BLaER1 (cell line): ENCODE measurements around the gene ITGA5.
A peak's percentile ranks its signal among the peaks of the same experiment; 100 is the strongest.

Source experiments
- H3K27ac ChIP-seq: shearing (Covaris generic); formaldehyde crosslinking; 2 replicates; pipeline ENCODE4 v1.8.1; 2022
- H3K27me3 ChIP-seq: shearing (Covaris generic); formaldehyde crosslinking; 2 replicates; pipeline ENCODE4 v1.8.1; 2022
- H3K36me3 ChIP-seq: shearing (Covaris generic); formaldehyde crosslinking; 2 replicates; pipeline ENCODE4 v1.8.1; 2022
- H3K4me1 ChIP-seq: shearing (Covaris generic); formaldehyde crosslinking; 2 replicates; pipeline ENCODE4 v1.8.1; 2022
- H3K4me2 ChIP-seq: shearing (Covaris generic); formaldehyde crosslinking; 2 replicates; pipeline ENCODE4 v1.8.1; 2022
- H3K4me3 ChIP-seq: shearing (Covaris generic); formaldehyde crosslinking; 2 replicates; pipeline ENCODE4 v1.8.1; 2022
- H3K9ac ChIP-seq: shearing (Covaris generic); formaldehyde crosslinking; 2 replicates; pipeline ENCODE4 v1.8.1; 2022
- H3K9me3 ChIP-seq: shearing (Covaris generic); formaldehyde crosslinking; 2 replicates; pipeline ENCODE4 v1.8.1; 2022
- H4K20me1 ChIP-seq: shearing (Covaris generic); formaldehyde crosslinking; 2 replicates; pipeline ENCODE4 v1.8.1; 2022
- Cebpa-rat ChIP-seq: shearing (Covaris generic); IDR thresholded peaks from 2 replicates; pipeline ENCODE4 v1.8.1; 2022

The ITGA5 gene

GRCh38 chr12:54431911-54432814, 13.1 kb upstream of the ITGA5 start:
- Histone ChIP-seq H3K36me3 (no peaks in the 10 kb centered on the region), H3K4me1 (peaks cover 48% of the 10 kb centered on the region), H3K9me3 (no peaks in the 10 kb centered on the region), H3K4me2 (peak overlapping the region; percentile 17; the same call in 1 of the 2 replicates), H3K27ac (no peak overlapping the region), H3K27me3 (no peaks in the 10 kb centered on the region), H3K9ac (no peak overlapping the region), H3K4me3 (no peak overlapping the region), H4K20me1 (no peaks in the 10 kb centered on the region)
- no peak for TF ChIP-seq Cebpa-rat

- H3K9ac ChIP-seq: no peak overlapping the region
- H3K36me3 ChIP-seq: no peaks in the 10 kb centered on the region
- no peaks in the 10 kb centered on the region for H3K27me3 ChIP-seq
- no peaks in the 10 kb centered on the region for H4K20me1 ChIP-seq
- peaks cover 57% of the 10 kb centered on the region for H3K4me1 ChIP-seq
- no peak for TF ChIP-seq Cebpa-rat
- H3K4me3 ChIP-seq: no peak overlapping the region
- H3K27ac ChIP-seq: no peak overlapping the region
- H3K4me2 ChIP-seq: no peak overlapping the region
- H3K9me3 ChIP-seq: no peaks in the 10 kb centered on the region
Measured at GRCh38 chr12:54430471-54431069, 11.5 kb upstream of the ITGA5 start.

- no peaks in the 10 kb centered on the region for H3K27me3 ChIP-seq
- no peaks in the 10 kb centered on the region for H3K9me3 ChIP-seq
- no peak overlapping the region for H3K4me3 ChIP-seq
- no peak for TF ChIP-seq Cebpa-rat
- H3K4me2 ChIP-seq: peak overlapping the region; percentile 75
- H3K27ac ChIP-seq: peak overlapping the region; percentile 69
- H3K4me1 ChIP-seq: peaks cover 57% of the 10 kb centered on the region
- H3K36me3 ChIP-seq: no peaks in the 10 kb centered on the region
- no peak overlapping the region for H3K9ac ChIP-seq
- no peaks in the 10 kb centered on the region for H4K20me1 ChIP-seq
Measured at GRCh38 chr12:54429014-54429471, 10.0 kb upstream of the ITGA5 start.

GRCh38 chr12:54428050-54429013, 9.3 kb upstream of the ITGA5 start:
- TF ChIP-seq Cebpa-rat: no peak
- H3K36me3 ChIP-seq: no peaks in the 10 kb centered on the region
- no peaks in the 10 kb centered on the region for H3K9me3 ChIP-seq
- peak overlapping the region; percentile 75 for H3K4me2 ChIP-seq
- H3K27me3 ChIP-seq: no peaks in the 10 kb centered on the region
- 0 out of 2 replicates have a peak overlapping the region, but pooled peaks have one; percentile 31 for H3K4me3 ChIP-seq
- peak overlapping the region; percentile 54; the same call in 1 of the 2 replicates for H3K9ac ChIP-seq
- H3K27ac ChIP-seq: peak overlapping the region; percentile 69
- peaks cover 58% of the 10 kb centered on the region for H3K4me1 ChIP-seq
- H4K20me1 ChIP-seq: no peaks in the 10 kb centered on the region

GRCh38 chr12:54427106-54427505, 8.0 kb upstream of the ITGA5 start:
- Histone ChIP-seq H3K27me3 (no peaks in the 10 kb centered on the region), H4K20me1 (no peaks in the 10 kb centered on the region), H3K4me3 (no peak overlapping the region), H3K27ac (no peak overlapping the region), H3K4me2 (peak overlapping the region; percentile 75; the same call in 1 of the 2 replicates), H3K9me3 (no peaks in the 10 kb centered on the region), H3K4me1 (peaks cover 63% of the 10 kb centered on the region), H3K36me3 (no peaks in the 10 kb centered on the region), H3K9ac (no peak overlapping the region)
- no peak for TF ChIP-seq Cebpa-rat

DNA sequence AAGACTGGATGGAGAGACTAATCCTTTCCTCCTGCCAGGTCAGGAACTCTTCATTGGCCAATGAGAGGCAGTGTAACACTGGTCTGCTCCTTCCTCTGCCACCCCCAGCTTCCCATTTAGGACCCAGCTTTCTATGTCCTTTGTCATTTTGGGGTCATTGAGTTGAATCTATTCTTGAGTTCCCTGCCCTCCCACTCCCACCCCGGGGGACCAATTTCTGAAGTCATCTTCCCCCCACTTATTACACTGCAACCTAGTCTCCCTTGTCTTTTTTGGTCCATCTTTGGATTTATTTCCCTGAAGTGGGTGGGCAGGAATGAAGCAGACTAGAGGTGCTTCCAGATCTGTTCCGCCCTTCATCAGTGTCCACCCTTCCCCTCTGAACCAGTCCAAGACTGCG, 7.6 kb upstream of the ITGA5 start:
- Histone ChIP-seq H3K9me3 (no peaks in the 10 kb centered on the region), H3K9ac (no peak overlapping the region), H4K20me1 (no peaks in the 10 kb centered on the region), H3K4me3 (no peak overlapping the region), H3K4me2 (peak overlapping the region; percentile 75; the same call in 1 of the 2 replicates), H3K4me1 (peaks cover 63% of the 10 kb centered on the region), H3K27me3 (no peaks in the 10 kb centered on the region), H3K36me3 (no peaks in the 10 kb centered on the region), H3K27ac (no peak overlapping the region)
- no peak for TF ChIP-seq Cebpa-rat

- no peak for TF ChIP-seq Cebpa-rat
- H3K9ac ChIP-seq: no peak overlapping the region
- no peak overlapping the region for H3K27ac ChIP-seq
- peaks cover 69% of the 10 kb centered on the region for H3K4me1 ChIP-seq
- no peaks in the 10 kb centered on the region for H3K36me3 ChIP-seq
- H3K4me3 ChIP-seq: no peak overlapping the region
- no peaks in the 10 kb centered on the region for H4K20me1 ChIP-seq
- H3K4me2 ChIP-seq: no peak overlapping the region
- no peaks in the 10 kb centered on the region for H3K9me3 ChIP-seq
- H3K27me3 ChIP-seq: no peaks in the 10 kb centered on the region
Measured at GRCh38 chr12:54425702-54426101, 6.6 kb upstream of the ITGA5 start.

DNA sequence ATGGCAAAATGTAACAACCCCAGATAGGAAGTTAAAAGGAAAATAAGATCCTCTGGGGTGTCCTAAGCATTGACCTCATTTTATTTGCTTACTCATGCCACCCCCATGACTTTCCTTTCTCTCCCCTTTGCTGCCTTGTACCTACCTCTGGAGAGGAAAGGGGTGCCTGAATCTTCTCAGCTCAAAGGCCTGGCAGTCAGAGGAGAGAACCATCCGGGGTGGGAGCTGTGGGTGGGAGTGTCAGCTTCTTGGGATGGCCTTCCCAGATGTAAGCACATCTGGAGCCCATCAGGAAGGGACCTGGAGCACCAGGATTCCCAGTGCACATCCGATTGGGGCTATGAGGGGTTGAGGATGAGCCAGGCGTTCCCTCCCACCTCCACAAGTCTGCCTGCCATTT, 5.2 kb upstream of the ITGA5 start:
- H3K4me1 ChIP-seq: peaks cover 69% of the 10 kb centered on the region

DNA sequence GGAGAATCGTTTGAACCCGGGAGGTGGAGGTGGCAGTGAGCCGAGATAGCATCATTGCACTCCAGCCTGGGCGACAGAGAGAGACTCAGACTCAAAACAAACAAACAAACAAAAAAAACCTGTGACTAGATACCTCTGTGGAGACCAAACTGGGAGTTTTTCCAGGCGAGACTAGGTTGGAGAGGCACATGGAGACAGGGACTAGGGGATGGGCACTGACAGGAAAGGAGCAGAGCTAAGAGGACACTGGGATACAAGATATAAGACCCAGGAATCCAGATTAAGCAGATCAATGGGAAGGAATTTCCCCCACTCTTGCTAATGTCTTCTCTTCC, 4.7 kb upstream of the ITGA5 start:
- no peak for TF ChIP-seq Cebpa-rat
- Histone ChIP-seq H3K27ac (no peak overlapping the region), H3K27me3 (no peaks in the 10 kb centered on the region), H3K36me3 (no peaks in the 10 kb centered on the region), H3K4me2 (no peak overlapping the region), H3K4me1 (peaks cover 65% of the 10 kb centered on the region), H3K9ac (no peak overlapping the region), H4K20me1 (no peaks in the 10 kb centered on the region), H3K9me3 (no peaks in the 10 kb centered on the region), H3K4me3 (no peak overlapping the region)

More for the DNA sequence above, 5.2 kb upstream of the ITGA5 start:
- no peak overlapping the region for H3K4me3 ChIP-seq
- H3K36me3 ChIP-seq: no peaks in the 10 kb centered on the region
- H3K9ac ChIP-seq: no peak overlapping the region
- no peaks in the 10 kb centered on the region for H4K20me1 ChIP-seq
- TF ChIP-seq Cebpa-rat: no peak
- H3K27ac ChIP-seq: no peak overlapping the region
- H3K4me2 ChIP-seq: no peak overlapping the region
- H3K27me3 ChIP-seq: no peaks in the 10 kb centered on the region
- H3K9me3 ChIP-seq: no peaks in the 10 kb centered on the region
